IPS-18c (cell line): ENCODE data around the gene MYRIP.

Experiments used
- H3K4me3 ChIP-seq: 2 replicates; pipeline ENCODE4 v1.7.0; 2013; ENCODE audit warnings: low read depth, mild to moderate bottlenecking, low read length, moderate library complexity; ENCODE audit not compliant: insufficient read depth
- H3K9me3 ChIP-seq: one replicate; pipeline ENCODE4 v1.6.1; 2013; ENCODE audit warnings: mild to moderate bottlenecking, low read length, moderate library complexity; ENCODE audit not compliant: control insufficient read depth, insufficient read depth

The MYRIP gene

GRCh38 chr3:39850716-39851032, 41.3 kb downstream of the MYRIP start:
- Histone ChIP-seq H3K4me3 (no peak overlapping the region), H3K9me3 (peaks cover 3% of the 10 kb centered on the region)

GRCh38 chr3:39855517-39855916, 46.1 kb downstream of the MYRIP start:
- H3K9me3 ChIP-seq: peaks cover 3% of the 10 kb centered on the region
- H3K4me3 ChIP-seq: no peak overlapping the region

- Histone ChIP-seq H3K4me3 (no peak overlapping the region), H3K9me3 (no peaks in the 10 kb centered on the region)
These were observed 60.5 kb downstream of the MYRIP start for GRCh38 chr3:39869890-39870289.

GRCh38 chr3:39870706-39871105, 61.3 kb downstream of the MYRIP start:
- no peaks in the 10 kb centered on the region for H3K9me3 ChIP-seq
- H3K4me3 ChIP-seq: no peak overlapping the region

- no peak overlapping the region for H3K4me3 ChIP-seq
These were observed 70.2 kb downstream of the MYRIP start for GRCh38 chr3:39879581-39879980.

DNA sequence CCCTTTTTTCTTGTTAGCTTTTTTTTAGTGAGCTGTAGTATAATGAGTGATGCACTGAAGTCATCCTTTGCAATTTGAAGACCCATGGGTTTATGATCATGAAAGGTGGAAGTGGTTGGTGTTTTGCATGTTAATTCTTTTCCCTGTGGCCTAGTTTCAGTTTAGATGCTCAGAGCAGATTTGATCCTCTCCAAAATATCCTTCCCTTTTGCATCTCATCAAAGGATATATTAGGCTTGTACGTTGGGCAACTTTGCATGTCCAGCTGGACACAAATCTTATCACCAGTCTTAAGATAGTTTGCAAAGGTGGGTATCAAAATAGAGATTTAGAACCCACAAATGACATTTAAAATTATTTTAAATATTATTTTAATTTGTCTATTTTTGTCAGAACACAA, 72.7 kb downstream of the MYRIP start:
- Histone ChIP-seq H3K9me3 (no peaks in the 10 kb centered on the region), H3K4me3 (no peak overlapping the region)

More at GRCh38 chr3:39879581-39879980, 70.2 kb downstream of the MYRIP start:
- H3K9me3 ChIP-seq: no peaks in the 10 kb centered on the region

- Histone ChIP-seq H3K4me3 (no peak overlapping the region), H3K9me3 (no peaks in the 10 kb centered on the region)
These were observed 82.7 kb downstream of the MYRIP start for GRCh38 chr3:39892068-39892467.

DNA sequence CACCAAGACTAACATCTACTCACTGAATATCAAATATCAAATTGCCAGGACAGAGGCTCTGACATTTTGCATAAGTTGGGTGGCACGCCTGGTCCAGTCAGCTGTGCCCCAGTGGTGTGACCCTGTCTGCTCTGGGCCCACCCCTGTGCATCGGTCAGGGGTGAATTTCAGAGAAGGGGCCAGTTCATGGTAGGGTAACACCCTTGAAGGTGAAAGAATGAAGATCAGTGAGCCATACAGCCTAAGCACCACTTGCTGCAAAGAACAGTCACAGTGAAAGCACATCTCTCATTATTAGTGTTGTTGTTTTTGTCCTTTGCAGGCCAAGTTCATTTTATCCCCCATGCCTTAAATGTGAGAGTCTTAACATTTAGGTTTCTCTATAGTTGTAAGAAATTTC, 86.8 kb downstream of the MYRIP start:
- Histone ChIP-seq H3K4me3 (no peak overlapping the region), H3K9me3 (no peaks in the 10 kb centered on the region)

GRCh38 chr3:39900462-39901002, 91.1 kb downstream of the MYRIP start:
- Histone ChIP-seq H3K4me3 (no peak overlapping the region), H3K9me3 (no peaks in the 10 kb centered on the region)

- H3K9me3 ChIP-seq: no peaks in the 10 kb centered on the region
- H3K4me3 ChIP-seq: no peak overlapping the region
These were observed 93.8 kb downstream of the MYRIP start for GRCh38 chr3:39903253-39903652.

DNA sequence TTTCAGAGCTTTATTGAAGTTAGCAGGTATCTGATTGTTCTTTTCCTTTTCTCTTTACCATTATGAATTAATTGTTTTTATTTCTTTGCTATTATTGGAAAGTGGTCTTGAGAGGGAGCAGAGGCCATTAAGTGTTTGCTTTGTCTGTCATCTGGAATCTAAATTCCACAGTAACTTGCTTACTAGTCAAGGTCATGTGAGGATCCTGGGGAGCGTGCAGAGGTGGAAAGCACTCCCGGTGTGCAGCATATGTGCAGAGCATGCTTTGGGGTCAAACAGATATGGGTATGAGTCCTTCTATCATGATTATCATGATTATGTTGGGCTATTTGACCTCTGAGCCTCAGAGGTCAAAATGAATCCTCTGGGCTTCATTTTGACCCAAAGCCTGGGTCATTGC, 96.4 kb downstream of the MYRIP start:
- no peaks in the 10 kb centered on the region for H3K9me3 ChIP-seq
- no peak overlapping the region for H3K4me3 ChIP-seq

DNA sequence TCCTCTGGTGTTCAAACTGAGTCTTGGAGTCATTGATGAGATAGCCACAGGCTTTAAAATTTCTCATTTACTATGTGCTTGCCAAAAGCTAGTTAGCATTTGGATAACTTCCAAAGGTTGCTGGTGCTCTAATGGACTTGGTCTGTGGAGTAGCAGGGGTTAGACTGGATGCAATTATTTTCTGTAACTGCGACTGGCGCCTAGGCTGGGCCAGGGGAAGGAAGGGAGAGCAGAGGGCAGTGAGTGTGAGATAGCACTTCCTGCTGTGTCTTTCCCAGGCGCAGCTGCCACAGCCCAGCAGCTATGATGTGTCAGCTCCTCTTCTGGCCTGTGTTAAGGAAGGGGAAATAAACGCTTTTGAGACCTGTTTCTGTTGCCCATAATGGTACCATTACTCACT, 98.6 kb downstream of the MYRIP start:
- H3K4me3 ChIP-seq: no peak overlapping the region
- H3K9me3 ChIP-seq: no peaks in the 10 kb centered on the region

- Histone ChIP-seq H3K9me3 (no peaks in the 10 kb centered on the region), H3K4me3 (no peak overlapping the region)
These were observed 100.7 kb downstream of the MYRIP start for GRCh38 chr3:39910135-39910534.

DNA sequence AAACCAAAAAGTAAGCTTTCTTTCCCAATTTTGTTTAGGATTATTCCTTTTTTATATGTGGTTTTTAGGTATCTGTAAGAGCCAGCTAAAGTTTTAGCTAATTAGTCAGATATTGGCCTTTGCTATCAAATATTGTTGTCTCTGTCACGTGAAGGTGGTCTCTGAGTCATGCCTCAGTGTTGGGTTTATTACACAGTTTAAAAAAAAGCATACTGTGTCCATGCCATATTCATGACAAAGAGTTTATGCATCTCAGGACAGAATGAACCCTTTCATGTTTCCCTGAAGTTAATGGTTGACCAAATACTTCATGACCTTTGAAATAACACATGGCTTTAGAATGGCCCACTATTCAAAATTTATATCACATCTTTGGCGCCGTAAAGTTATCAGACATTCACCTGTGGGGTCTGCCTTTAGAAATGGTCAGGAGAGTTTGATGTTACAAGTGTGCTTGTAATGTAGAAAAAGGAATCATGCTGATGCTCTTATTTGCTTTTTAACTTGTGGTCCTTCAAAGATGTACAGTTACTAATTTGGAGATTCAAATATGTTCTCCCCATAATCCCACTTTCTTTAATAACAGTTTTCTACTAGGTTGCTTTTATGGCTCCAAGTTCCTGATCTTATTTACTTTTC, 101.5 kb downstream of the MYRIP start:
- Histone ChIP-seq H3K4me3 (no peak overlapping the region), H3K9me3 (no peaks in the 10 kb centered on the region)

- no peaks in the 10 kb centered on the region for H3K9me3 ChIP-seq
- H3K4me3 ChIP-seq: no peak overlapping the region
These were observed 102.3 kb downstream of the MYRIP start for GRCh38 chr3:39911465-39912309.

GRCh38 chr3:39915027-39915426, 105.6 kb downstream of the MYRIP start:
- Histone ChIP-seq H3K9me3 (no peaks in the 10 kb centered on the region), H3K4me3 (no peak overlapping the region)

DNA sequence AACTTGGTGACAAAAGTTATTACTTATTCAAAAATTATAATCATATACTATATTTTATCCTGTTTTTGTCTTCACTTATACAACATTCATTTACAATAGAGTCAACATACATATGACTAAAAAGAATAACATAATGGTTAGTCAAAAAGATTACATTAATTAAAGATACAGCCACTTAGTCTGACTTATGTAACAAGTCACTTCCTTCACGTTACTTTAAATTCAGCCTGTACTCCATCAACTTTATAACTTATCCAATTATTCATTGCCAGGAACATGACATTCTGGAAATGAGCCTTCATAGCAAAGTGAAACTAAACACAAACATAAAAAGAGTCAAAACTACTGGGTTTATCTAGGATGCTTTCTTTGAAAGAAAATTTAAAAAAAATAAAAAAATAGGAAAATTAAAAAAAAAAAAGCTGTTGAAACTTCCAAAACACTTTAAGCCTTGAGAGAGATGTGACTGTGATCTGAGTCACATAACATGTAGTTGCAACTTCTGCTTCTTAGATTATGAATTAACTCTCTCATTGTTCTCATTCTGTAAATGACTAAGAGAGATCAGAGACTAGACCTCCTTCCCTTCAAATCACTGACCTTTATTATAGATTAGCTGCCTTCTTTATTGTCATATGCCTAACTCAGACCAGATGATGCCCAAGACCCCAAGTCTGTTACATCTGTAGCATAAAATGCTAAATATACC, 107.8 kb downstream of the MYRIP start:
- H3K4me3 ChIP-seq: no peak overlapping the region
- H3K9me3 ChIP-seq: no peaks in the 10 kb centered on the region

DNA sequence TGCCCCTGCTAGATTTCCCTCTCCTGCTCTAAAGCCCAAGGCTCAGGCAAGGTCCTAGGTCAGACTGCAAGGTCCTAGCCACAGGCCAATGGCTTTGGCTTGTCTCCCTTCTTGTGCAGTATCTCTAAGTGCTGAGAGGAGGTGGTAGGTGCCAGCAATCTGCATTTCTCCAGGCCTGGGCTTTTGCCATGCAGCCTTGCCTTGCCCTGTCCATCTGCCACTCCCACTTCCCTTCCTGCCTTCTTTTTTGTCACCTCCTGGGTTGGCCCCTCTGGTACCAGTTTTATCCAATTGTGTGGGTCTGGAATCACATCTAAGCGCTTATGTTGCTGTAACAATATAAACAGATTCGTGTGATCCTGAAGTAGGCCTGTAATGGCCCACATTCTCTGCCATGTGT, 109.9 kb downstream of the MYRIP start:
- no peak overlapping the region for H3K4me3 ChIP-seq
- no peaks in the 10 kb centered on the region for H3K9me3 ChIP-seq
